Hematopoietic multipotent progenitor cell treated with erythropoietin and hydrocortisone succinate and interleukin-3 and kit ligand, for 6 days (in vitro differentiated cells): ENCODE results near the gene DISP1.

ENCODE experiments used
- DNase-seq: peaks from one replicate; pipeline ENCODE4 v3.0.0-alpha.2; 2015

Gene DISP1, protein sequence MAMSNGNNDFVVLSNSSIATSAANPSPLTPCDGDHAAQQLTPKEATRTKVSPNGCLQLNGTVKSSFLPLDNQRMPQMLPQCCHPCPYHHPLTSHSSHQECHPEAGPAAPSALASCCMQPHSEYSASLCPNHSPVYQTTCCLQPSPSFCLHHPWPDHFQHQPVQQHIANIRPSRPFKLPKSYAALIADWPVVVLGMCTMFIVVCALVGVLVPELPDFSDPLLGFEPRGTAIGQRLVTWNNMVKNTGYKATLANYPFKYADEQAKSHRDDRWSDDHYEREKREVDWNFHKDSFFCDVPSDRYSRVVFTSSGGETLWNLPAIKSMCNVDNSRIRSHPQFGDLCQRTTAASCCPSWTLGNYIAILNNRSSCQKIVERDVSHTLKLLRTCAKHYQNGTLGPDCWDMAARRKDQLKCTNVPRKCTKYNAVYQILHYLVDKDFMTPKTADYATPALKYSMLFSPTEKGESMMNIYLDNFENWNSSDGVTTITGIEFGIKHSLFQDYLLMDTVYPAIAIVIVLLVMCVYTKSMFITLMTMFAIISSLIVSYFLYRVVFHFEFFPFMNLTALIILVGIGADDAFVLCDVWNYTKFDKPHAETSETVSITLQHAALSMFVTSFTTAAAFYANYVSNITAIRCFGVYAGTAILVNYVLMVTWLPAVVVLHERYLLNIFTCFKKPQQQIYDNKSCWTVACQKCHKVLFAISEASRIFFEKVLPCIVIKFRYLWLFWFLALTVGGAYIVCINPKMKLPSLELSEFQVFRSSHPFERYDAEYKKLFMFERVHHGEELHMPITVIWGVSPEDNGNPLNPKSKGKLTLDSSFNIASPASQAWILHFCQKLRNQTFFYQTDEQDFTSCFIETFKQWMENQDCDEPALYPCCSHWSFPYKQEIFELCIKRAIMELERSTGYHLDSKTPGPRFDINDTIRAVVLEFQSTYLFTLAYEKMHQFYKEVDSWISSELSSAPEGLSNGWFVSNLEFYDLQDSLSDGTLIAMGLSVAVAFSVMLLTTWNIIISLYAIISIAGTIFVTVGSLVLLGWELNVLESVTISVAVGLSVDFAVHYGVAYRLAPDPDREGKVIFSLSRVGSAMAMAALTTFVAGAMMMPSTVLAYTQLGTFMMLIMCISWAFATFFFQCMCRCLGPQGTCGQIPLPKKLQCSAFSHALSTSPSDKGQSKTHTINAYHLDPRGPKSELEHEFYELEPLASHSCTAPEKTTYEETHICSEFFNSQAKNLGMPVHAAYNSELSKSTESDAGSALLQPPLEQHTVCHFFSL (N-terminal part only)

DNA sequence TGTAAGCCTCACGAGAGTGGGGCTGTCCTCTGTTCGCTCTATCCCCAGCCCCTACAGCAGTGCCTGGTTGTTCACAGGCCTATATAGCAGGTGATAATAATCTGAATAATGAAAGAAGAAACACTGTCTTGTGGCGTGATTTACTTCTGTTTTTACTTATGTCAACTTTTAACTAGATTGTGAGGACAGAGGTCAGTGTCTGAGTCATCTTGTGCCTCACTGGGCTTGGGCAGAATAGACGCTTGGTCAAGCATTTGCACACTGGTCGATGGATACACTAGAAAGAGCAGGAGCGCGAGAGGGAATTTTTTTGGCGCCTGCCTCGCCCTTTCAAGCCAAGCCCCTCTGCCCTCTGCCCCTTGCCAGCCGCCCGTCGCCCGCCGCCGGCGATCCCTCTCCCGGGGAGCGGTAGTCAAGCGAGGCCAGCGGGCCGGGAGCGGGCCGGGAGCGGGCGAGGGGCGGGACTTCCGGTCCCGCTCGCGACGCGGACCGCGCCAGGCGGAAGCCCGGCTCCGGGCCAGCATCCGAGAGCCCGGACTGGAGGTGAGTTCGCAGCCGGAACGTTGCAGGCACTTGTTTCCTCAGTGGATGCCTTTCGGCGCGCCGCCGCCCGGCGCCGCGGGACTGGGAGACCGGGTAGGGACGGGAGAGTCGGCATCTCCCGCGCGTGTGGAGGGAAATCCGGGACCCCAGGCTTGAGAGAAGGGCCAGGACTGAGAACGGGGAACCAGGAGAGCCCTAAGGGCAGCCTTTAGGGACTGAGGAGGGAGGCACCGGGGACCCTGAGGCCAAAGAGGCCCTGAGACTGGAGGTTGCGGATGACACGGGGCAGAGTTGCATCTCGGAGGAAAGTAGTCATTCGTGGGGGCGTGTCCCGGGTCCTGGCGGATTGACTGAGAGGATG is at the start of gene DISP1:
Gene DISP1, plus strand, starts transcription at position 504 of the 904 bp plus-strand sequence. CDS start 127,785 bp downstream, outside the sequence.
- DNase-seq = peak; percentile 88

DNA sequence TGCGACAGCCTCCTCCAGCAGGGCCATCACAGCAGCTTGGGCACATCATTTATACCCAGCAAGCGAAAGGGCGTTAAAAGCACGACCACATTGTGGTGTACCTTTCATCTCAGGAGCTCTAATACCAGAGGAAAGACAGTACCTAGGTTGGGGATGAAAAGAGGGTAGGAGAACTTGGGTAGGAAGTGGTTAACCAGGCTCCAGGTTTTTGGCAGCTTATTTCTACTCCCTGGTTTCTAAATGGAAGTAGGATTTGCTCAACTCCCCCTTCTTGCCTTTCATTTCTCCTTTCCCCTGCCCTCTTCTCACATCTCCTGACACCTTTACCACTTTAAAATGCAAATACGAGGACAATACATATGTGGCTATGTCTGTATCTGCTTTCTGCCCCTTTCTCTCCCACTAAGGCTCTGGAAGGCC is 47.7 kb upstream of the DISP1 start:
- DNase-seq = no peak

DNA sequence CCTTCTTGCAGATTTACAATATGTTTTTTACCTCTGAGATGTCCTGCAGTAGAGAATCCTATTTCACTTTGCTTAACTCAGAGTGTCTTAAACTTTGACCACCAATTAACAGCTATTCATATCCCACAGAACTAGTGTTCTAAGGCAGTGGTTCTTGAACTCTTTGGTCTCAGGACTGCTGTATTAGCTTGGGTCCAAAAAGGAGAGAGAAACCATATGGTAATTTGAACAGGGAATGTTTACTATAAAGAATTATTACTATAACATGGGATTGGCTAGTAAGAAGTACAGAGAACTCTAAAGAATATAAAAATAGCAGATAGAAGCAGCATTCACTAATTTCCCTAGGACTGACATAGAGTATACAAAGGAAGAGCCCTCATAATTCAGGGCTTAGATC is 46.2 kb upstream of the DISP1 start:
- no peak for DNase-seq

DNA sequence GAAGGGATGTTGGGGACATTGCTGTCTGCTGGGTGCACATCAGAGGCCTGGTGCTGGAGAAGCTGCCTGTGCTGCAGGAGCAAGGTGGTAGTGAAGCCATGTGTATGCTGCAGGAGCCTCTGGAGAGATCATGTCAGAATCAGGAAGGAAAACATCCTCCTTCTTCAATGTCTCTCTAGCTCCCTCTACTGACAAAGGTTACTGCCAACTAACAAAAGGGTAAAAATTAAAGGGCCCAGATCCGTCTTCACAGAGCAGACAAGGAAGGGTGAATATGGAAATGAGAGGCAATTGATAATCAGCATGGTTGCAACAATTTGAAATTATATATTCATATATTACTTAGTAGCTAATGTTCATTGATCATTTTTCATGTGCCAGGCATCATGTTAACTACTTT is 45.7 kb upstream of the DISP1 start:
- peak; percentile 67 for DNase-seq

DNA sequence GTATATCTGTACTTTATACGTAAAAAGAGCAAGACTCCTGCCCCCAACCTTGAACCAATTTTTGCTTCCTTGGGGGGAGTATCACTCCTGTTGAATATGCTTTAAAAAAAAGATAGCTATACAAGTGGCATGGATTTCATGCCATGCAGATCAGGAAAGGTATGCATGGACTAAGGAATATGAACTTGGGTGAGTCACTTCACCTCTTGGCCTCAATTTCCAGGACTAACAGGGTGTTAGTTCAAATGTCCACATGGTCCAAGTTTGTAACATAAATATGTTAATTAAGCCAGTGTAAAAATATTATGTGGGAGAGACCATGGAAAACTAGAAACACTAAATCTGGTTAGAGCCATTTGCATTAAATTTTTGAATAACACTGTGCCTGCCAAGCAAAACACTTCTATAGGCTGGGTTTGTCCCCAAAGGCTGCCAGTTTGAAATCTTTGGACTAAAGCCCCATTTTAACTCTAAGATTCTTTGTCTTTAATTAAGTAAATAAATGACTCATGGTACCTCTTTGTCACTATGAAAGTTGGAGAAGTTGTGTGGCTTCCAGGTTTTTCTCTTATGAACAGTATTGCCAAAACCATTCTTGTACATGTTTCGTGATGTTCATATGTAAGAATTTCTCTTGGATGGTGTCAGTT is 44.7 kb upstream of the DISP1 start:
- no peak for DNase-seq

DNA sequence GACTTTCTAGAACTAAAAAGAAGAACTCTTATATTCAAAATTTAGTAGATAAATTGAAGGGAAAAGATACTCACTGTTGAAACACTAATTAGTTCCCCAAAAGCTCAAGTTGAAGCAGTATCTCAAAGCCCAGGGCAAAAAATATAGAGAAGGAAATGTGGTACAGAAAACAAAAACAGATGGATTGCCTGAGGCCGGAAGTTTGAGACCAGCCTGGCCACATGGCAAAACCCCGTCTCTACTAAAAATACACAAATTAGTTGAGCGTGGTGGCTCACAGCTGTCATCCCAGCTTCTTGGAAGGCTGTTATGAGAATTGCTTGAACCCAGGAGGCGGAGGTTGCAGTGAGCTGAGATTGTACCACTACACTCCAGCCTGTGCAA is 41.9 kb upstream of the DISP1 start:
- DNase-seq = peak; percentile 52

DNA sequence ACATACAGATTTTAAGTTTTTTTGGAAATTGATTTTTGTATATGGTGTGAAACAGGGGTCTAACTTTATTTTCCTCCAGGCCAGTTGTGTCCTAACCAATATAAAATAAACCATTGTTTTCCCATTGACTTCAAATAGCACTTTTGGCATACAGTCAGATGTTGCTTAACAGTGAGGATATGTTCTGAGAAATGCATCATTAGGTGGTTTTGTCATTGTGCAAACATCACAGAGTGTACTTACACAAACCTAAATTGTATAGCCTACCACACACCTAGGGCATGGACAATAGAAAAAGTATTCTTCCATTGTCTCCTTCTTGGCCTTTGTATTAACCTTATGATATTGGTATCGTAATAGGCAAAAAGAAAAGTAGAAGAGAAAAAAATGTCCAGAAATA is 37.4 kb upstream of the DISP1 start:
- no peak for DNase-seq

DNA sequence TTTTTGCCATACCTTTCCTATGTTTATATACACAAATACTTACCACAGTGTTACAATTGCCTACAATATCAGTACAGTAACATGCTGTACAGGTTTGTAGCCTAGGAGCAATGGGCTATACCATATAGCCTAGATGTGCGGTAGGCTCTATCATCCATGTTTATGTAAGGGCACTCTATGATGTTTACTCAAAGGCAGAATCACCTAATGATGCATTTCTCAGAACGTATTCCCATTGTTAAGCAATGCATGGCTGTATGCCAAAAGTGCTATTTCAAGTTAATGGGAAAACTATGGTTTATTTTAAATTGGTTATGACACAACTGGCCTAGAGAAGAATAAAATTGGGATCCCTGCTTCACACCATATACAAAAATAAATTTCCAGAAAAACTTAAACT is 36.9 kb upstream of the DISP1 start:
- DNase-seq = no peak

DNA sequence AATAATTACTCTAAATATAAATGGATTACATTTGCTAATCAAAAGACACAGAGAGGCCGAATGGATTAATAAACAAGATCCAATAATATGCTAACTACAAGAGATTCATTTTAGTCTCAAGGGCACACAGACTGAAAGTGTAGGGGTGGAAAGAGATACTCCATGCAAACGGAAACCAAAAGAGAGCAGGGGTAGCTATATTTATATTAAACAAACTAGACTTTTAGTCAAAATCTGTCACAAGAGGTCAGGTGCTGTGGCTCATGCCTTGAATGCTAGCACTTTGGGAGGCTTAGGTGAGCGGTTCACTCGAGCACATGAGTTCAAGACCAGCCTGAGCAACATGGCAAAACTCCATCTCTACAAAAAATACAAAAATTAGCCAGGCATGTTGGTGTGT is 33.6 kb upstream of the DISP1 start:
- no peak for DNase-seq

DNA sequence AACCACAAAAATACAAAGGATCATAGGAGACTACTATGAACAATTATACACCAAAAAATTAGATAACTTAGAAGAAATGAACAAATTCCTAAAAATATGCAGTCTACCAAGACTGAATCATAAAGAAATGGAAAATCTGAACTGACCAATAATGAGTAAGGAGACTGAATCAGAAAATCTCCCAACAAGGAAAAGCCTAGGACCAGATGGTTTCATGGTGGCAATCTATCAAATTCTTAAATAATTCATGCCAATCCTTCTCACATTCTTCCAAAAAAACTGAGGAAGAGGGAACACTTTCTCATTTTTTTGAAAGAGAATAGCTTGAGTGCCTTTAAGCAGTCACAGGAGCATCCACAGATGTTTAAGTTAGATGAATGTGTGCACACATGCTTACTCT is 31.8 kb upstream of the DISP1 start:
- DNase-seq = no peak

DNA sequence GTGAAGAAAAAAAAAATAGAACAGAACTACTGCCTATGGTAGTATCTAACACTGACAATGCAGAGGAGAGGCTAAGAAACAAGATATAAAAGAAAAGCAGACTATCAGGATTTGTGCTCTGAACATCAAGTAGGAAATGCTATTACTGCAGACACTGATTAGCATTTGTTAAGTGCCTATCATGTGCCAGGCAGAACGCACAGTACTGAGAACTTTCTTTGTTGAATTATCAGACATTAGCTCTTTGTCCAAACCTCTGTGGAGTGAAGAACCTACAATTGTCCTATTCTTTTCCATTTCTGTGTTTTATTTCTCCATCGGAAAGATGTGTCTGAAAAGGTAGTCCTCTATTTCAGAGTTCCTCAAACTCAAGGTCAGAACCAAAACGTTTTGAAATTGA is 30.5 kb upstream of the DISP1 start:
- no peak for DNase-seq

DNA sequence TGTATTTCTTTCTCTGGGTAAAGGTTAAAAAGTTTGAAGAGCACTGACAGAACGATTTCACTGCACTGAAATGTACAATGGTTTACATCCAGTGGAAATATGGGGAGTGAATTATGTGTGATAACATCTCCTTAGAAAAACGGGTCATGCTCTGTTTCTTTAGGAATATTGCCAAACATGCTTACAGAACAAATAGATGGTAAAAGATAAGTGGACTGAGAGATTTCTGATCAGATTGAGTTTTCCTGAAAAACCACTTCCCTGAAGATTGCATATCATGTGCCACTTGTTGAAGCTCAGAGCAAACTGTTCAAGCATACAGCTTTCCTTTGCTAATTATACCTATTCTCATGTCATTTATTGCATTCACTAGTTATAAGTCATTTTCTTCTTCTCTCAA is 29.9 kb upstream of the DISP1 start:
- no peak for DNase-seq

DNA sequence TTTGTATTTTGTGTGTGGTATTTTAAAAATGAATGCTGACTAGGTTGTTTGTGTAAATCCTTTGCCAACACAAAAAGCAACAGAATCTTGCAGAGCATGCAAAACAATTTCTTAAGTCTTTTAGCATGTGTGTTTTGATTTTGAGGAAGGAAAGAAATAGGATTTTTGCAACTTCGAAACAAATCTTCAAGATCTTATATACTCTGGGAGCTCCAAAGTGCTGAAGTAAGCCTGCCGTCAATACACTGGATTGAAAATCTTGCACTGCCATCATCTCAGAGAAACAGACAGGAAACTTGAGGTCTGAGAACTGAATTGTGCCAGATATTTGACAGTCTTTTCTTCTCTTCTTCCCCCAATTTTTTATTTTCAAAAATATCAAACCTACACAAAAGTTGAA is 29.3 kb upstream of the DISP1 start:
- no peak for DNase-seq

DNA sequence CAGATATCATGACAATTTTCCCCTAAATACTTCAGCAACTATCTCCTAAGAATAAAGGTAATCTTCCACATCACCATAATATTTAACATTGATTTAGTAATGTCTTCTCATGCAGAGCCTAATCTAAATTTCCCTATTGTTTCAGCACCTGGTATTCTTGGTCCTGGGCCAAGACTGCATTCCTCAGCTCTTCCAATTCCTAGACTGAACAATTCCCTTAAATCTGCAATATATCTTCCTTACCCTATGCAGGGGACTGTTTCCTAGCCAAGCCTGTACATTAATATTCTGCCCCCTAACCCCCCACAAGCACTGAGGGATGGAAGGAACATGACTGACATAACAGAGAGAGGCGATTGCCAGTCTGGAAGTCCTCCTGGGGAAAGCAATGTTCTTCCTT is 28.7 kb upstream of the DISP1 start:
- no peak for DNase-seq

DNA sequence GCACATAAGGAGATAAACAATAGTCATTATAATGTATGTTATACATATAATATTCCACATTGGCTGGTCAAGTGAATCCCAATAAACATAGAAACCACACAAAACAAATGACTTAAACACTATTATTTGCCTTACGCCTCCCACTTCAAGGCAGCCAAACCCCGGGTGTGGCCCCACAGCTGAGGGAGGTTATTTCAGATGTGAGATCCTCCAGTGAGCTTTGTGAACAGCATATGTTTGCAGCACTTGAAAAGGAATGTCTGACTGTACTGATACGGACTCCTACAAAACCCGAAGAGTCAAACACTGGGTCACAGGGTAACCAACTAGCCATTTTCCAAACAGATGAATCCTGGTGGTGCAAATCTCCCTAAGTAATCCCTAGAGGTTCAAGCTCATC is 27.1 kb upstream of the DISP1 start:
- no peak for DNase-seq

DNA sequence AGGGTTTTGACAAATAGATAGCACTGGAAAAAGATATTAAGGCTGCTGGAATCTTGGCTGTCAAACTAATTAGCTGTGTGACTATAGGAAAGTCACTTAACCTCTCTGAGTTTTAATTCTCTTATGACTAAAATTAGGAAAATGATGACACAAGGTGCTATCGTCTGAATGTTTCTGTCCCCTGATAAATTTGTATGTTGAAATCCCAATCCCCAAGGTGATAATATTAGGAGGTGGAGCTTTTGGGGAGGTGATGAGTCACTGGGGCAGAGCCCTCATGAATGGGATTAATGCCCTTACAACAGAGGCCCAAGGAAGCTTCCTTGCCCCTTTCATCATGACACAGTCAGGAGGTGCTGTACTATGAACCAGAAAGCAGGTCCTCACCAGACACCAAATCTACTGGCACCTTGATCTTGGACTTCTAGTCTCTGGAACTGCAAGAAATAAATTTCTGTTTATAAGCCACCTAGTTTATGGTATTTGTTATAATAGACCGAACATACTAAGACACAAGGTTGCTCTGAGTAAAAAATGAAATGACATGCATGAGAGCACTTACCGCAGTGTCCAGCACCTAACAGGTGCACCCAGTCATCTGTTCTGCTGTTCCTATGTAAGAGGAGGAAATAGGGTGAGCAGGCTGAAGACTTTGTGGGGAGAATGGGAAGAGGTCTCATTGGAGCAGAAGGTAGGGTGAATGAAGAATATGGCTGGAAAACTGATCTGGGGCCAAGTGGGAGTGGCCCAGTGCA is 26.3 kb upstream of the DISP1 start:
- DNase-seq = no peak

DNA sequence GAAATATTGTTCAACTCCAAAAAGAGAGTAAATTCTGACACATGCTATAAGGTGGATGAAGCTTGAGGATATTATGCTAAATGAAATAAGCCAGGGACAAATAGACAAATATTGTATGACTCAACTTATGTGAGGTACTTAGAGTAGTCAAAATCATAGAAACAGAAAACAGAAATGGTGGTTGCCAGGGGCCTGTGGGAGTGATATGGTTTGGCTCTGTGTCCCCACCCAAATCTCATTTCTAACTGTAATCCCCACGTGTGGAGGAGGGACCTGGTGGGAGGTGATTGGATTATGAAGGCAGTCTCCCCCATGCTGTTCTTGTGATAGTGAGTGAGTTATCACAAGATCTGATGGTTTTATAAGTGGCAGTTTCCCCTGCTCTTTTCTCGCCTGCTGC is 24.7 kb upstream of the DISP1 start:
- DNase-seq = no peak

DNA sequence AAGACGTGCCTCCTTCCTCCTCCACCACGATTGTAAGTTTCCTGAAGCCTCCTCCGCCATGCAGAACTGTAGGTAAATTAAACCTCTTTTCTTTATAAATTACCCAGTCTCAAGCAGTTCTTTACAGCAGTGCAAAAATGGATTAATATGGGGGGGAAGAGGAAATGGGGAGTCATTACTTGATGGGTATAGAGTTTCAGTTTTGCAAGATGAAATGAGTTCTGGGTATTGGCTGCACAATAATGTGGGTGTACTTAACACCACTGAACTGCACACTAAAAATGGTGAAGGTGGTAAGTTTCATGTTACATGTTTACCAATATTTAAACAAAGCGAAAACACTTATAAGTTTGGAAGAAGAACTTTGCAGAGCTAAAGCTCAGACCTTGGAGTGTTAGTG is 24.3 kb upstream of the DISP1 start:
- DNase-seq = no peak

DNA sequence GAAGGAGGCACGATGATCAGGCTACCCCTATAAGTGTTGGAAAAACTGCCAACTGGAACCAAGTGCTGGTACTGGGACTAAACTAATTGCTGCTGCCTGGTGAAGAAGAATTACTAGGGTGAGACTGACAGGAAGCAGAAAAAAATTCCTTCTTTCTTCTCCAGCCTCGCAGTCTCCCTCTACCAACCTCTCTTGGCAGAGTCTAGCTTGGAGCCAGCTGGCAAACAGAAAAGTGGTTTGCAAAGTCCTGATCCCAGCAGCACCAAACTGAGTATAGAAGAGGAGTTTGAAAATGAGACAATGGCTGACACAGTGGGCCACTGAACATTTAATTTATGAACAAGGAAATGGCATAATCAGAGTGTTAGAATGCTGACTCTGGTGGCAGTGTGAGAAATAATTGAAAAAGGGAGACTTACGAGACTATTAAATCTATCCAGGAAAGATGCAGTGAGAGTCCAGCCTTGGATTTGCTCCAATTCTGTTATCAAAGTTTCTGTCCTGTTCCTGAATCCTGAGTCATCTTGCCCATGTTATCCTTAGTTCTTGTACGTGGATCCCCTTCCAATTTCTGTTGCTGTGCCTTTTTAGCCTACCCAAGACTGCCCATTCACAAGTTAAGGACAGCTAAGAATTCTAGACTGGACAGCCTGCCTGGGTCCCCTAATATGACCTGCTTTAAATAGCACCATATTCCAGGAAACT is 23.7 kb upstream of the DISP1 start:
- no peak for DNase-seq

DNA sequence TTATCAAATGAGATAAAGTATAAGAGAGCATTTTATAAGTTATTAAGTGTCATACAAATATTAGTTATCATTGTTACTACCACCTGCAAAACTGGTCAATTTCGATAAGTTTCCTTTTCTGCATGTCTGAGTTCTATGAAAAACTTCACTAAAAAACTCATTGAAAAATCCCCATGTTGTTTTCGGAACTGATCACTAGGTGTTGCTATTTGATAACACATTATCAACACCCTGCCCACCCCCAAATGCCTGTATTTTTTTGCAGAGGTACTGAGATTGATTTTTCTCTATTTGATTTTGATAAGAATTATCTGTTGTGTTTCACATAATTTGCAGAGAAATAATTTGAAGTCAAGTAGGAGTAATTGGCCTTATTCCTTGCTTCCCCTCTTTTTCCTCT is 22.1 kb upstream of the DISP1 start:
- peak; percentile 37 for DNase-seq
